Brain microvascular endothelial cell (primary cell): ENCODE results near the gene FBXW7.

Experiments used
- DNase-seq: peaks from one replicate; pipeline ENCODE4 v3.0.0-alpha.2; 2020
- H3K27ac ChIP-seq: fragments of 250-450 bp; sonication (Bioruptor Pico); 2 replicates; pipeline ENCODE4 v1.5.1; 2020; ENCODE audit warnings: mild to moderate bottlenecking, moderate library complexity
- H3K27me3 ChIP-seq: fragments of 250-450 bp; sonication (Bioruptor Pico); replicated peaks from 2 replicates; pipeline ENCODE4 v1.5.1; 2020; ENCODE audit warnings: mild to moderate bottlenecking
- H3K36me3 ChIP-seq: fragments of 250-450 bp; sonication (Bioruptor Pico); replicated peaks from 2 replicates; pipeline ENCODE4 v1.5.1; 2020; ENCODE audit warnings: mild to moderate bottlenecking
- H3K4me3 ChIP-seq: 2 replicates; pipeline ENCODE4 v1.5.1; 2011; ENCODE audit warnings: low read depth, mild to moderate bottlenecking, control low read depth, low read length, moderate library complexity
- CTCF ChIP-seq: IDR thresholded peaks from 2 replicates; pipeline ENCODE4 v1.5.1; 2011; ENCODE audit warnings: low read depth, mild to moderate bottlenecking, moderate library complexity, low read length, control low read depth, inconsistent platforms; ENCODE audit errors: missing control alignments
- in situ Hi-C: cut with HindIII; loops from 2 replicates; pipeline ENCODE4 v1.10.0; 2017; ENCODE audit warnings: low sequenced_read_pairs, low pct_ligation_motif_present

Gene FBXW7

GRCh38 chr4:152535903-152536544 is at the start of gene FBXW7:
Gene FBXW7, minus strand, starts transcription at chr4:152536092. Its CDS starts 124,289 bp downstream, at chr4:152411803.
- DNase-seq: peak; percentile 97
- no peaks in the 10 kb centered on the region for H3K36me3 ChIP-seq
- no peaks in the 10 kb centered on the region for H3K27me3 ChIP-seq
- H3K27ac ChIP-seq: peak within 1 kb of the TSS; percentile 85
- H3K4me3 ChIP-seq: peak within 1 kb of the TSS; percentile 99
- in situ Hi-C loops: no loop called here
- no peak for TF ChIP-seq CTCF

GRCh38 chr4:152585023-152585441 is 49.1 kb upstream of the FBXW7 start:
- Histone ChIP-seq H3K27ac (no peak overlapping the region), H3K36me3 (no peaks in the 10 kb centered on the region), H3K4me3 (no peak overlapping the region), H3K27me3 (no peaks in the 10 kb centered on the region)
- in situ Hi-C loops: no loop called here
- no peak for DNase-seq
- no peak for TF ChIP-seq CTCF

GRCh38 chr4:152581536-152582160 is 45.8 kb upstream of the FBXW7 start:
- H3K36me3 ChIP-seq: no peaks in the 10 kb centered on the region
- in situ Hi-C loops: no loop called here
- no peak overlapping the region for H3K4me3 ChIP-seq
- peak; percentile 46 for DNase-seq
- H3K27ac ChIP-seq: no peak overlapping the region
- TF ChIP-seq CTCF: peak; percentile 60
- H3K27me3 ChIP-seq: no peaks in the 10 kb centered on the region

GRCh38 chr4:152579916-152580315 is 44.0 kb upstream of the FBXW7 start:
- no peak for TF ChIP-seq CTCF
- no peaks in the 10 kb centered on the region for H3K27me3 ChIP-seq
- in situ Hi-C loops: no loop called here
- no peak overlapping the region for H3K27ac ChIP-seq
- H3K36me3 ChIP-seq: no peaks in the 10 kb centered on the region
- DNase-seq: no peak
- no peak overlapping the region for H3K4me3 ChIP-seq

GRCh38 chr4:152579107-152579764 is 43.3 kb upstream of the FBXW7 start:
- no peak for TF ChIP-seq CTCF

More at GRCh38 chr4:152579107-152579764, 43.3 kb upstream of the FBXW7 start:
- H3K27ac ChIP-seq: no peak overlapping the region
- no peaks in the 10 kb centered on the region for H3K27me3 ChIP-seq
- in situ Hi-C loops: no loop called here
- no peak overlapping the region for H3K4me3 ChIP-seq
- DNase-seq: no peak
- no peaks in the 10 kb centered on the region for H3K36me3 ChIP-seq
